Trophoblast cell (in vitro differentiated cells and primary cell): Measurements from ENCODE around the gene PHOSPHO2.

Experiments used
- DNase-seq, 2 donors: peaks; one replicate each; pipeline ENCODE4 v3.0.0-alpha.2; 2016
- H2AFZ ChIP-seq: 2 replicates; pipeline ENCODE4 v1.6.1; 2013; ENCODE audit warnings: low read length, moderate library complexity, mild to moderate bottlenecking; ENCODE audit not compliant: insufficient read depth, poor library complexity
- H2AK5ac ChIP-seq: 2 replicates; pipeline ENCODE4 v1.6.1; 2013; ENCODE audit warnings: mild to moderate bottlenecking, low read length
- H2BK120ac ChIP-seq: 2 replicates; pipeline ENCODE4 v1.6.1; 2013; ENCODE audit warnings: low read length, mild to moderate bottlenecking, moderate library complexity; ENCODE audit not compliant: insufficient read depth, poor library complexity
- H2BK12ac ChIP-seq: 2 replicates; pipeline ENCODE4 v1.6.1; 2013; ENCODE audit warnings: mild to moderate bottlenecking, low read length, moderate library complexity
- H2BK5ac ChIP-seq: 2 replicates; pipeline ENCODE4 v1.6.1; 2013; ENCODE audit warnings: low read length, low read depth, moderate library complexity, mild to moderate bottlenecking; ENCODE audit not compliant: poor library complexity
- H3K14ac ChIP-seq: 2 replicates; pipeline ENCODE4 v1.6.1; 2013; ENCODE audit warnings: mild to moderate bottlenecking, low read length
- H3K18ac ChIP-seq: 2 replicates; pipeline ENCODE4 v1.6.1; 2013; ENCODE audit warnings: mild to moderate bottlenecking, low read length
- H3K23ac ChIP-seq: 2 replicates; pipeline ENCODE4 v1.6.1; 2013; ENCODE audit warnings: low read length
- H3K27ac ChIP-seq: 2 replicates; pipeline ENCODE4 v1.5.1; 2013; ENCODE audit warnings: low read depth, mild to moderate bottlenecking, inconsistent platforms, low read length, moderate library complexity
- H3K27me3 ChIP-seq: 2 replicates; pipeline ENCODE4 v1.6.1; 2013; ENCODE audit warnings: inconsistent platforms, mild to moderate bottlenecking, low read length, moderate library complexity; ENCODE audit not compliant: insufficient read depth
- H3K36me3 ChIP-seq, 2 experiments: 1 replicate in 1 of 2; 2 replicates in 1 of 2; pipeline ENCODE4 v1.6.1; 2013; ENCODE audit warnings: low read length in 2 of 2, mild to moderate bottlenecking in 2 of 2, moderate library complexity in 1 of 2; ENCODE audit not compliant: insufficient read depth in 2 of 2, control insufficient read depth in 1 of 2
- H3K4ac ChIP-seq: 2 replicates; pipeline ENCODE4 v1.6.1; 2013; ENCODE audit warnings: low read depth, mild to moderate bottlenecking, low read length, moderate library complexity
- H3K4me1 ChIP-seq, 2 experiments: 1 replicate in 1 of 2; 2 replicates in 1 of 2; pipeline ENCODE4 v1.6.1; 2013; ENCODE audit warnings: low read length in 2 of 2, mild to moderate bottlenecking in 2 of 2, moderate library complexity in 1 of 2; ENCODE audit not compliant: insufficient read depth in 2 of 2, control insufficient read depth in 1 of 2
- H3K4me2 ChIP-seq: 2 replicates; pipeline ENCODE4 v1.6.1; 2013; ENCODE audit warnings: inconsistent platforms, mild to moderate bottlenecking, low read length, moderate library complexity
- H3K4me3 ChIP-seq: 2 replicates; pipeline ENCODE4 v1.5.1; 2013; ENCODE audit warnings: mild to moderate bottlenecking, low read depth, low read length, inconsistent platforms
- H3K79me1 ChIP-seq: one replicate; pipeline ENCODE4 v1.6.1; 2013; ENCODE audit warnings: low read length
- H3K79me2 ChIP-seq: 2 replicates; pipeline ENCODE4 v1.6.1; 2013; ENCODE audit warnings: low read length, mild to moderate bottlenecking; ENCODE audit not compliant: control insufficient read depth, insufficient read depth, poor library complexity
- H3K9ac ChIP-seq: 2 replicates; pipeline ENCODE4 v1.6.1; 2013; ENCODE audit warnings: mild to moderate bottlenecking, low read length
- H3K9me3 ChIP-seq: 2 replicates; pipeline ENCODE4 v1.6.1; 2013; ENCODE audit warnings: low read depth, mild to moderate bottlenecking, control low read depth, inconsistent platforms, low read length; ENCODE audit not compliant: insufficient read depth
- H4K12ac ChIP-seq: 2 replicates; pipeline ENCODE4 v1.6.1; 2013; ENCODE audit warnings: low read depth, mild to moderate bottlenecking, low read length, moderate library complexity
- H4K8ac ChIP-seq: 2 replicates; pipeline ENCODE4 v1.6.1; 2013; ENCODE audit warnings: low read depth, mild to moderate bottlenecking, low read length, moderate library complexity
- H4K91ac ChIP-seq: one replicate; pipeline ENCODE4 v1.6.1; 2013; ENCODE audit warnings: low read depth, mild to moderate bottlenecking, low read length, moderate library complexity
- WGBS: extraction: QIAGEN DNeasy Blood & Tissue Kit; methylation state at CpG from one replicate; pipeline ENCODE4 v1.1.7; 2013; ENCODE audit warnings: missing lambda C conversion rate; ENCODE audit not compliant: insufficient read length, insufficient coverage; ENCODE audit errors: extremely low coverage; 5-methylcytosine and 5-hydroxymethylcytosine counted together

Gene PHOSPHO2

GRCh38 chr2:169739351-169739750 lies 45.1 kb downstream of the PHOSPHO2 start:
- Histone ChIP-seq H4K8ac (no peak overlapping the region), H4K12ac (no peak overlapping the region), H3K9ac (no peak overlapping the region), H3K4me2 (no peak overlapping the region), H3K4ac (no peak overlapping the region), H2BK12ac (no peak overlapping the region), H2AK5ac (no peak overlapping the region), H3K27me3 (no peaks in the 10 kb centered on the region), H3K14ac (no peak overlapping the region), H3K23ac (no peak overlapping the region), H3K79me1 (no peaks in the 10 kb centered on the region), H2BK120ac (no peak overlapping the region), H2BK5ac (no peak overlapping the region), H4K91ac (no peak overlapping the region), H3K9me3 (no peaks in the 10 kb centered on the region), H3K4me1 (peaks cover 2% of the 10 kb centered on the region in 2 experiments), H2AFZ (no peak overlapping the region), H3K27ac (no peak overlapping the region), H3K4me3 (no peak overlapping the region), H3K18ac (no peak overlapping the region), H3K36me3 (peaks cover 0 to 1% of the 10 kb centered on the region in 2 experiments), H3K79me2 (peaks cover 2% of the 10 kb centered on the region)
- no CpG with 5 or more reads among the region's 1 CpG for WGBS
- DNase-seq, result no peak

- Histone ChIP-seq H2AK5ac (no peak overlapping the region), H3K4me2 (no peak overlapping the region), H3K79me2 (peaks cover 2% of the 10 kb centered on the region), H3K4me3 (no peak overlapping the region), H3K4ac (no peak overlapping the region), H3K14ac (no peak overlapping the region), H3K9me3 (no peaks in the 10 kb centered on the region), H3K79me1 (no peaks in the 10 kb centered on the region), H2BK5ac (no peak overlapping the region), H2AFZ (no peak overlapping the region), H3K9ac (no peak overlapping the region), H3K27ac (no peak overlapping the region), H2BK12ac (no peak overlapping the region), H2BK120ac (no peak overlapping the region), H4K91ac (no peak overlapping the region), H3K18ac (no peak overlapping the region), H4K8ac (no peak overlapping the region), H3K27me3 (no peaks in the 10 kb centered on the region), H3K23ac (no peak overlapping the region), H3K4me1 (no peaks in the 10 kb centered on the region), H3K36me3 (peaks cover 2 to 3% of the 10 kb centered on the region in 2 experiments), H4K12ac (no peak overlapping the region)
- WGBS, result no CpG with 5 or more reads among the region's 4 CpGs
- DNase-seq, result no peak
Observed at GRCh38 chr2:169743549-169743948, 49.3 kb downstream of the PHOSPHO2 start.

GRCh38 chr2:169746240-169746639 lies 52.0 kb downstream of the PHOSPHO2 start:
- no CpG with 5 or more reads among the region's 2 CpGs for WGBS
- Histone ChIP-seq H3K23ac (no peak overlapping the region), H3K9ac (no peak overlapping the region), H3K9me3 (no peaks in the 10 kb centered on the region), H3K4me1 (no peaks in the 10 kb centered on the region), H3K4me3 (no peak overlapping the region), H4K8ac (no peak overlapping the region), H2AK5ac (no peak overlapping the region), H2BK12ac (no peak overlapping the region), H2AFZ (no peak overlapping the region), H3K14ac (no peak overlapping the region), H3K4me2 (no peak overlapping the region), H3K18ac (no peak overlapping the region), H3K36me3 (peaks cover 2% of the 10 kb centered on the region in 2 experiments), H4K12ac (no peak overlapping the region), H3K79me1 (no peaks in the 10 kb centered on the region), H3K4ac (no peak overlapping the region), H3K79me2 (peaks cover 2% of the 10 kb centered on the region), H4K91ac (no peak overlapping the region), H2BK5ac (no peak overlapping the region), H3K27me3 (no peaks in the 10 kb centered on the region), H2BK120ac (no peak overlapping the region), H3K27ac (no peak overlapping the region)
- DNase-seq, result no peak

GRCh38 chr2:169748319-169748718 lies 54.0 kb downstream of the PHOSPHO2 start:
- no peaks in the 10 kb centered on the region for H3K79me1 ChIP-seq
- no peak overlapping the region for H2AFZ ChIP-seq
- no peaks in the 10 kb centered on the region for H3K27me3 ChIP-seq
- WGBS, result no CpG with 5 or more reads among the region's 6 CpGs
- DNase-seq, result no peak
- H3K18ac ChIP-seq, result no peak overlapping the region
- no peaks in the 10 kb centered on the region for H3K4me1 ChIP-seq
- no peak overlapping the region for H2BK5ac ChIP-seq
- H3K23ac ChIP-seq, result no peak overlapping the region
- no peak overlapping the region for H3K4me2 ChIP-seq
- no peak overlapping the region for H3K4ac ChIP-seq
- H3K14ac ChIP-seq, result no peak overlapping the region
- H3K9me3 ChIP-seq, result no peaks in the 10 kb centered on the region
- peaks cover 2% of the 10 kb centered on the region for H3K79me2 ChIP-seq
- H3K27ac ChIP-seq, result no peak overlapping the region
- no peak overlapping the region for H4K91ac ChIP-seq
- no peak overlapping the region for H4K12ac ChIP-seq
- H2AK5ac ChIP-seq, result no peak overlapping the region
- no peak overlapping the region for H3K4me3 ChIP-seq
- H4K8ac ChIP-seq, result no peak overlapping the region
- no peak overlapping the region for H3K9ac ChIP-seq
- no peak overlapping the region for H2BK120ac ChIP-seq
- H3K36me3 ChIP-seq, result peaks cover 1 to 2% of the 10 kb centered on the region in 2 experiments
- no peak overlapping the region for H2BK12ac ChIP-seq
